ENCODE data around the gene FLT4. TPM values are rescaled to one million over a fixed set of nuclear protein-coding genes. Genes with fewer than 3 reads are reported as not detected.

Gene FLT4
- total and polyA plus RNA-seq, 9 of the 15 experiments (the other 6 are each of a cell fraction or from before 2014, with no cell fraction given) = 0.01 to 0.42 (median 0.14) TPM; not detected in 2

GRCh38 chr5:180682560-180682959, 33.2 kb upstream of the FLT4 start:
- Histone ChIP-seq H3K4me3 (no peak overlapping the region), H3K4me2 (ENCODE audit: insufficient read depth, low read length) (no peak overlapping the region), H3K9me1 (ENCODE audit: control insufficient read depth, insufficient read depth, low read length) (no peaks in the 10 kb centered on the region), H2AFZ (ENCODE audit: low read depth, low read length) (no peak overlapping the region), H4K20me1 (replicated peaks; ENCODE audit: control insufficient read depth, insufficient read depth, low read length) (no peaks in the 10 kb centered on the region), H3K36me3 (ENCODE audit: control insufficient read depth, insufficient read depth, low read length) (no peaks in the 10 kb centered on the region), H3K9ac (ENCODE audit: insufficient read depth in 1 of 2, low read depth in 2 of 2, low read length in 2 of 2) (no peak overlapping the region), H3K27ac (ENCODE audit: extremely low read depth, low read depth, low read length) (no peak overlapping the region), H3K27me3 (ENCODE audit: control insufficient read depth in 2 of 2, insufficient read depth in 2 of 2, low read length in 2 of 2) (peaks cover 32 to 71% of the 10 kb centered on the region in 2 experiments), H3K4me1 (replicated peaks in 1 of 2; ENCODE audit: control insufficient read depth in 2 of 2, insufficient read depth in 2 of 2, low read length in 2 of 2) (peaks cover 0 to 5% of the 10 kb centered on the region in 2 experiments; a peak in 1 of 5 replicates), H3K79me2 (ENCODE audit: control insufficient read depth, insufficient read depth, low read length) (no peaks in the 10 kb centered on the region), H3K9me3 (replicated peaks; ENCODE audit: control insufficient read depth, insufficient read depth, low read depth, low read length) (no peaks in the 10 kb centered on the region)
- WGBS (ENCODE audit: insufficient coverage, low coverage, missing lambda C conversion rate) = 1% methylated on average over 8 of the region's 8 CpGs
- CTCF ChIA-PET (ENCODE audit: low intra/inter-chr PET ratio) = no interaction called here
- DNase-seq (ENCODE audit: extremely low read depth in 1 of 4, low spot score in 3 of 4) = no peak
- POLR2A ChIA-PET = no interaction called here
- no peak for FAIRE-seq
- ATAC-seq = no peak
- in situ Hi-C loops (cut with MboI) (no loop called here), intact Hi-C loops (cut with micrococcal nuclease) (no loop called here)
- no TSS peak for BruUV-seq (replicated peaks)
- TF ChIP-seq ZBTB1 (CRISPR knock-in tag; IDR thresholded peaks at IDR 0.05; ENCODE audit: borderline replicate concordance, low read depth) (no peak), PRDM10 (IDR thresholded peaks at IDR 0.05; ENCODE audit: partially characterized antibody) (no peak), BRCA1 (IDR thresholded peaks at IDR 0.05) (no peak), BRCA1 (CRISPR knock-in tag; IDR thresholded peaks at IDR 0.05) (no peak), RBM39 (optimal IDR thresholded peaks at IDR 0.05; ENCODE audit: low read depth, low read length) (no peak), ZNF583 (CRISPR knock-in tag; IDR thresholded peaks at IDR 0.05) (no peak), HMBOX1 (IDR thresholded peaks at IDR 0.05) (no peak), KAT2B (IDR thresholded peaks at IDR 0.05; ENCODE audit: low read depth, low read length) (no peak), XRCC5 (IDR thresholded peaks at IDR 0.05; ENCODE audit: low read depth, low read length) (no peak), MAFK (IDR thresholded peaks at IDR 0.05; ENCODE audit: low read length) (no peak)
- TF ChIP-seq, protein P1, sequence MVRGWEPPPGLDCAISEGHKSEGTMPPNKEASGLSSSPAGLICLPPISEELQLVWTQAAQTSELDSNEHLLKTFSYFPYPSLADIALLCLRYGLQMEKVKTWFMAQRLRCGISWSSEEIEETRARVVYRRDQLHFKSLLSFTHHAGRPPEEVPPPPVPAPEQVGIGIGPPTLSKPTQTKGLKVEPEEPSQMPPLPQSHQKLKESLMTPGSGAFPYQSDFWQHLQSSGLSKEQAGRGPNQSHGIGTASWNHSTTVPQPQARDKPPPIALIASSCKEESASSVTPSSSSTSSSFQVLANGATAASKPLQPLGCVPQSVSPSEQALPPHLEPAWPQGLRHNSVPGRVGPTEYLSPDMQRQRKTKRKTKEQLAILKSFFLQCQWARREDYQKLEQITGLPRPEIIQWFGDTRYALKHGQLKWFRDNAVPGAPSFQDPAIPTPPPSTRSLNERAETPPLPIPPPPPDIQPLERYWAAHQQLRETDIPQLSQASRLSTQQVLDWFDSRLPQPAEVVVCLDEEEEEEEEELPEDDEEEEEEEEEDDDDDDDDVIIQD (CRISPR knock-in tag; IDR thresholded peaks at IDR 0.05) = no peak
- TF ChIP-seq, protein P2, sequence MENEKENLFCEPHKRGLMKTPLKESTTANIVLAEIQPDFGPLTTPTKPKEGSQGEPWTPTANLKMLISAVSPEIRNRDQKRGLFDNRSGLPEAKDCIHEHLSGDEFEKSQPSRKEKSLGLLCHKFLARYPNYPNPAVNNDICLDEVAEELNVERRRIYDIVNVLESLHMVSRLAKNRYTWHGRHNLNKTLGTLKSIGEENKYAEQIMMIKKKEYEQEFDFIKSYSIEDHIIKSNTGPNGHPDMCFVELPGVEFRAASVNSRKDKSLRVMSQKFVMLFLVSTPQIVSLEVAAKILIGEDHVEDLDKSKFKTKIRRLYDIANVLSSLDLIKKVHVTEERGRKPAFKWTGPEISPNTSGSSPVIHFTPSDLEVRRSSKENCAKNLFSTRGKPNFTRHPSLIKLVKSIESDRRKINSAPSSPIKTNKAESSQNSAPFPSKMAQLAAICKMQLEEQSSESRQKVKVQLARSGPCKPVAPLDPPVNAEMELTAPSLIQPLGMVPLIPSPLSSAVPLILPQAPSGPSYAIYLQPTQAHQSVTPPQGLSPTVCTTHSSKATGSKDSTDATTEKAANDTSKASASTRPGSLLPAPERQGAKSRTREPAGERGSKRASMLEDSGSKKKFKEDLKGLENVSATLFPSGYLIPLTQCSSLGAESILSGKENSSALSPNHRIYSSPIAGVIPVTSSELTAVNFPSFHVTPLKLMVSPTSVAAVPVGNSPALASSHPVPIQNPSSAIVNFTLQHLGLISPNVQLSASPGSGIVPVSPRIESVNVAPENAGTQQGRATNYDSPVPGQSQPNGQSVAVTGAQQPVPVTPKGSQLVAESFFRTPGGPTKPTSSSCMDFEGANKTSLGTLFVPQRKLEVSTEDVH (IDR thresholded peaks at IDR 0.05; ENCODE audit: low read depth, partially characterized antibody) = no peak
- TF ChIP-seq, protein P3, sequence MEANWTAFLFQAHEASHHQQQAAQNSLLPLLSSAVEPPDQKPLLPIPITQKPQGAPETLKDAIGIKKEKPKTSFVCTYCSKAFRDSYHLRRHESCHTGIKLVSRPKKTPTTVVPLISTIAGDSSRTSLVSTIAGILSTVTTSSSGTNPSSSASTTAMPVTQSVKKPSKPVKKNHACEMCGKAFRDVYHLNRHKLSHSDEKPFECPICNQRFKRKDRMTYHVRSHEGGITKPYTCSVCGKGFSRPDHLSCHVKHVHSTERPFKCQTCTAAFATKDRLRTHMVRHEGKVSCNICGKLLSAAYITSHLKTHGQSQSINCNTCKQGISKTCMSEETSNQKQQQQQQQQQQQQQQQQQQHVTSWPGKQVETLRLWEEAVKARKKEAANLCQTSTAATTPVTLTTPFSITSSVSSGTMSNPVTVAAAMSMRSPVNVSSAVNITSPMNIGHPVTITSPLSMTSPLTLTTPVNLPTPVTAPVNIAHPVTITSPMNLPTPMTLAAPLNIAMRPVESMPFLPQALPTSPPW (CRISPR knock-in tag; IDR thresholded peaks at IDR 0.05) = no peak
